Measurements from ENCODE around the gene APOBEC3C.

- TF ChIP-seq POLR2A (IDR thresholded peaks at IDR 0.05) (no peak), CTCF (IDR thresholded peaks at IDR 0.05) (no peak)
Observed at GRCh38 chr22:39016592-39016991, 2.5 kb downstream of the APOBEC3C start.
